GM19395 (cell line): Measurements from ENCODE around the gene TFB1M.
"Not testable (repeated sequence)": the region's sequence is repeated elsewhere in the genome, so short reads cannot be mapped to it uniquely, and the experiment has no call there.

ENCODE experiments used
- ATAC-seq: cut with Tn5 transposase; IDR thresholded peaks from one replicate; pipeline ENCODE4 v1.9.1; 2021; ENCODE audit warnings: mild to moderate bottlenecking, moderate library complexity; ENCODE audit not compliant: unreplicated experiment

Gene TFB1M

GRCh38 chr6:155244434-155244833 is 69.8 kb downstream of the TFB1M start:
- no peak for ATAC-seq

- ATAC-seq, result no peak
Observed at GRCh38 chr6:155241966-155242365, 72.3 kb downstream of the TFB1M start.

- no peak for ATAC-seq
Observed at GRCh38 chr6:155240905-155241600, 73.2 kb downstream of the TFB1M start.

- ATAC-seq, result no peak
Observed at GRCh38 chr6:155237613-155238012, 76.7 kb downstream of the TFB1M start.

GRCh38 chr6:155235087-155235486 is 79.2 kb downstream of the TFB1M start:
- ATAC-seq, result no peak

- ATAC-seq, result no peak
Observed at GRCh38 chr6:155234687-155235086, 79.6 kb downstream of the TFB1M start.

- ATAC-seq, result no peak
Observed at GRCh38 chr6:155234167-155234566, 80.1 kb downstream of the TFB1M start.

- no peak for ATAC-seq
Observed at GRCh38 chr6:155232848-155233247, 81.4 kb downstream of the TFB1M start.

GRCh38 chr6:155230975-155231374 is 83.3 kb downstream of the TFB1M start:
- not testable (repeated sequence) for ATAC-seq

GRCh38 chr6:155228546-155229166 is 85.6 kb downstream of the TFB1M start:
- ATAC-seq, result no peak

GRCh38 chr6:155227046-155227445 is 87.2 kb downstream of the TFB1M start:
- no peak for ATAC-seq

GRCh38 chr6:155224618-155225017 is 89.7 kb downstream of the TFB1M start:
- no peak for ATAC-seq

GRCh38 chr6:155223646-155224451 is 90.4 kb downstream of the TFB1M start:
- ATAC-seq, result peak; percentile 97

GRCh38 chr6:155222506-155222905 is 91.8 kb downstream of the TFB1M start:
- ATAC-seq, result no peak

GRCh38 chr6:155221086-155221485 is 93.2 kb downstream of the TFB1M start:
- no peak for ATAC-seq

GRCh38 chr6:155219858-155220301 is 94.4 kb downstream of the TFB1M start:
- ATAC-seq, result no peak

- no peak for ATAC-seq
Observed at GRCh38 chr6:155219299-155219698, 95.0 kb downstream of the TFB1M start.

- ATAC-seq, result not testable (repeated sequence)
Observed at GRCh38 chr6:155218711-155219110, 95.6 kb downstream of the TFB1M start.

GRCh38 chr6:155216312-155217046 is 97.8 kb downstream of the TFB1M start:
- ATAC-seq, result no peak

- no peak for ATAC-seq
Observed at GRCh38 chr6:155215906-155216305, 98.4 kb downstream of the TFB1M start.
